HEK293 (cell line): ENCODE results near the gene MTA3.
A peak's percentile ranks its signal among the peaks of the same experiment; 100 is the strongest.

Source experiments
- CTCF ChIA-PET: fragments of 350-600 bp; formaldehyde crosslinking; extraction: SDS; loops from one replicate; lab custom pipeline; 2021; ENCODE audit warnings: antibody characterized with exemption; lab: Yijun Ruan, JAX
- POLR2A ChIA-PET: fragments of 300-600 bp; formaldehyde crosslinking; extraction: SDS; loops from one replicate; lab custom pipeline; 2020; ENCODE audit warnings: antibody characterized with exemption, inconsistent platforms; lab: Yijun Ruan, JAX
- H3K27ac ChIP-seq: fragments of 200-500 bp; sonication (Bioruptor generic); 2 replicates; pipeline ENCODE4 v1.5.1; 2014; ENCODE audit warnings: low read depth, low read length, control low read depth, inconsistent platforms; ENCODE audit errors: extremely low read depth
- H3K36me3 ChIP-seq, 2 experiments: fragments of 200-500 bp in 1 of 2; sonication (Bioruptor generic) in 1 of 2; 1 replicate in 1 of 2; 2 replicates in 1 of 2; pipeline ENCODE4 v1.5.1; 2014 to 2017; ENCODE audit warnings: inconsistent platforms in 2 of 2, low read length in 2 of 2; ENCODE audit not compliant: control insufficient read depth in 2 of 2, insufficient read depth in 1 of 2
- H3K4me1 ChIP-seq: fragments of 200-500 bp; sonication (Bioruptor generic); 2 replicates; pipeline ENCODE4 v1.5.1; 2014; ENCODE audit warnings: mild to moderate bottlenecking, low read length, inconsistent platforms; ENCODE audit not compliant: control insufficient read depth, insufficient read depth
- H3K4me3 ChIP-seq: 2 replicates; pipeline ENCODE4 v1.5.1; 2011; ENCODE audit warnings: low read depth, mild to moderate bottlenecking, control low read depth, low read length, moderate library complexity
- H3K9me3 ChIP-seq: fragments of 200-500 bp; sonication (Bioruptor generic); 2 replicates; pipeline ENCODE4 v1.5.1; 2014; ENCODE audit warnings: low read depth, low read length, inconsistent platforms; ENCODE audit not compliant: control insufficient read depth, insufficient read depth
- EGR2 ChIP-seq: fragments of 450-650 bp; formaldehyde crosslinking; IDR thresholded peaks from 2 replicates; pipeline ENCODE4 v1.5.1; 2016; ENCODE audit warnings: low read depth, missing biosample characterization, missing genetic modification characterization
- KLF17 ChIP-seq: fragments of 450-650 bp; formaldehyde crosslinking; IDR thresholded peaks from 2 replicates; pipeline ENCODE4 v1.5.1; 2016; ENCODE audit warnings: missing biosample characterization, missing genetic modification characterization
- KLF7 ChIP-seq: fragments of 450-650 bp; formaldehyde crosslinking; IDR thresholded peaks from 2 replicates; pipeline ENCODE4 v1.5.1; 2016; ENCODE audit warnings: missing biosample characterization, missing genetic modification characterization, borderline replicate concordance
- MEIS1 ChIP-seq: sonication (generic); formaldehyde crosslinking; IDR thresholded peaks from 2 replicates; pipeline ENCODE4 v1.8.1; 2022; ENCODE audit warnings: missing genetic modification reagents, mild to moderate bottlenecking, borderline replicate concordance
- OVOL3 ChIP-seq: fragments of 450-650 bp; formaldehyde crosslinking; IDR thresholded peaks from 2 replicates; pipeline ENCODE4 v1.5.1; 2016; ENCODE audit warnings: missing biosample characterization, missing genetic modification characterization
- REST ChIP-seq: fragments of 450-650 bp; formaldehyde crosslinking; IDR thresholded peaks from 2 replicates; pipeline ENCODE4 v1.5.1; 2016; ENCODE audit warnings: missing biosample characterization, missing genetic modification characterization
- SP2 ChIP-seq: fragments of 450-650 bp; formaldehyde crosslinking; IDR thresholded peaks from 2 replicates; pipeline ENCODE4 v1.5.1; 2016; ENCODE audit warnings: missing biosample characterization, missing genetic modification characterization
- YY2 ChIP-seq: fragments of 450-650 bp; formaldehyde crosslinking; IDR thresholded peaks from 2 replicates; pipeline ENCODE4 v1.5.1; 2016; ENCODE audit warnings: missing biosample characterization, missing genetic modification characterization
- ZBTB1 ChIP-seq: fragments of 450-650 bp; formaldehyde crosslinking; IDR thresholded peaks from 2 replicates; pipeline ENCODE4 v1.5.1; 2016; ENCODE audit warnings: missing biosample characterization, missing genetic modification characterization
- ZNF133 ChIP-seq: fragments of 450-650 bp; formaldehyde crosslinking; IDR thresholded peaks from 2 replicates; pipeline ENCODE4 v1.5.1; 2016; ENCODE audit warnings: missing biosample characterization, missing genetic modification characterization
- ZNF146 ChIP-seq: fragments of 450-650 bp; formaldehyde crosslinking; IDR thresholded peaks from 2 replicates; pipeline ENCODE4 v1.5.1; 2016; ENCODE audit warnings: missing biosample characterization, missing genetic modification characterization
- ZNF169 ChIP-seq: fragments of 450-650 bp; formaldehyde crosslinking; IDR thresholded peaks from 2 replicates; pipeline ENCODE4 v1.5.1; 2016; ENCODE audit warnings: missing biosample characterization, missing genetic modification characterization
- ZNF211 ChIP-seq: fragments of 450-650 bp; formaldehyde crosslinking; IDR thresholded peaks from 2 replicates; pipeline ENCODE4 v1.5.1; 2016; ENCODE audit warnings: low read depth, missing biosample characterization, missing genetic modification characterization
- ZNF24 ChIP-seq: fragments of 450-650 bp; formaldehyde crosslinking; IDR thresholded peaks from 2 replicates; pipeline ENCODE4 v1.5.1; 2016; ENCODE audit warnings: missing biosample characterization, missing genetic modification characterization
- ZNF280D ChIP-seq: fragments of 450-650 bp; formaldehyde crosslinking; IDR thresholded peaks from 2 replicates; pipeline ENCODE4 v1.5.1; 2016; ENCODE audit warnings: missing biosample characterization, missing genetic modification characterization
- ZNF391 ChIP-seq: fragments of 450-650 bp; formaldehyde crosslinking; IDR thresholded peaks from 2 replicates; pipeline ENCODE4 v1.5.1; 2016; ENCODE audit warnings: low read depth, missing biosample characterization, missing genetic modification characterization, borderline replicate concordance
- ZNF610 ChIP-seq: fragments of 450-650 bp; formaldehyde crosslinking; IDR thresholded peaks from 2 replicates; pipeline ENCODE4 v1.5.1; 2016; ENCODE audit warnings: missing biosample characterization, missing genetic modification characterization, borderline replicate concordance
- ZNF658 ChIP-seq: fragments of 450-650 bp; formaldehyde crosslinking; IDR thresholded peaks from 2 replicates; pipeline ENCODE4; 2016; ENCODE audit warnings: missing biosample characterization, missing genetic modification characterization
- ZNF664 ChIP-seq: fragments of 450-650 bp; formaldehyde crosslinking; IDR thresholded peaks from 2 replicates; pipeline ENCODE4 v1.5.1; 2016; ENCODE audit warnings: missing biosample characterization, missing genetic modification characterization
- ZNF670 ChIP-seq: fragments of 450-650 bp; formaldehyde crosslinking; IDR thresholded peaks from 2 replicates; pipeline ENCODE4 v1.5.1; 2016; ENCODE audit warnings: missing biosample characterization, missing genetic modification characterization, low read depth
- ZNF692 ChIP-seq: fragments of 450-650 bp; formaldehyde crosslinking; IDR thresholded peaks from 2 replicates; pipeline ENCODE4 v1.5.1; 2016; ENCODE audit warnings: missing biosample characterization, missing genetic modification characterization
- ZNF747 ChIP-seq: fragments of 450-650 bp; formaldehyde crosslinking; IDR thresholded peaks from 2 replicates; pipeline ENCODE4 v1.5.1; 2016; ENCODE audit warnings: missing biosample characterization, missing genetic modification characterization
- ZNF785 ChIP-seq: fragments of 450-650 bp; formaldehyde crosslinking; IDR thresholded peaks from 2 replicates; pipeline ENCODE4 v1.5.1; 2016; ENCODE audit warnings: missing biosample characterization, missing genetic modification characterization
- ZSCAN16 ChIP-seq: fragments of 450-650 bp; formaldehyde crosslinking; IDR thresholded peaks from 2 replicates; pipeline ENCODE4 v1.5.1; 2016; ENCODE audit warnings: missing biosample characterization, missing genetic modification characterization

Gene MTA3

GRCh38 chr2:42747422-42747821 is 179.0 kb downstream of the MTA3 start:
- POLR2A ChIA-PET, result no interaction called here
- H3K4me3 ChIP-seq, result no peak overlapping the region
- H3K27ac ChIP-seq, result no peak overlapping the region
- H3K9me3 ChIP-seq, result no peaks in the 10 kb centered on the region
- TF ChIP-seq OVOL3 (tag by site-specific recombination) (no peak), ZNF658 (tag by site-specific recombination) (no peak), ZNF610 (tag by site-specific recombination) (no peak), ZNF664 (tag by site-specific recombination) (no peak), ZNF24 (tag by site-specific recombination) (no peak), ZNF146 (tag by site-specific recombination) (no peak), ZNF211 (tag by site-specific recombination) (no peak), ZNF133 (no peak), ZBTB1 (tag by site-specific recombination) (no peak), ZNF670 (tag by site-specific recombination) (no peak), ZNF280D (tag by site-specific recombination) (no peak)
- H3K36me3 ChIP-seq, result no peaks in the 10 kb centered on the region
- CTCF ChIA-PET, result interaction anchor here (0.6 kb wide), 1 partner anchor 87 kb away, joined by 4 read pairs; no protein-coding TSS in a partner anchor
- H3K4me1 ChIP-seq, result no peaks in the 10 kb centered on the region

- Histone ChIP-seq H3K36me3 (peaks cover 0 to 9% of the 10 kb centered on the region in 2 experiments; a peak in 1 of 3 replicates), H3K27ac (no peak overlapping the region), H3K9me3 (no peaks in the 10 kb centered on the region), H3K4me1 (no peaks in the 10 kb centered on the region), H3K4me3 (no peak overlapping the region)
- TF ChIP-seq REST, result 0 out of 2 replicates have a peak, but pooled peaks have one; percentile 29
- TF ChIP-seq ZSCAN16 (tag by site-specific recombination), result no peak
- no peak for TF ChIP-seq ZNF785 (tag by site-specific recombination)
- no peak for TF ChIP-seq KLF17
- CTCF ChIA-PET, result no interaction called here
- POLR2A ChIA-PET, result no interaction called here
Measured at GRCh38 chr2:42748840-42749239, 180.4 kb downstream of the MTA3 start.

- CTCF ChIA-PET, result no interaction called here
- Histone ChIP-seq H3K9me3 (no peaks in the 10 kb centered on the region), H3K36me3 (peaks cover 0 to 19% of the 10 kb centered on the region in 2 experiments; a peak in 1 of 3 replicates), H3K4me3 (no peak overlapping the region), H3K4me1 (no peaks in the 10 kb centered on the region), H3K27ac (no peak overlapping the region)
- POLR2A ChIA-PET, result no interaction called here
- TF ChIP-seq ZNF391 (tag by site-specific recombination), result no peak
- TF ChIP-seq SP2 (tag by site-specific recombination), result no peak
- TF ChIP-seq MEIS1 (CRISPR knock-in tag), result no peak
- TF ChIP-seq ZNF747 (tag by site-specific recombination), result no peak
- no peak for TF ChIP-seq ZNF692 (tag by site-specific recombination)
- no peak for TF ChIP-seq EGR2 (tag by site-specific recombination)
- no peak for TF ChIP-seq ZNF169 (tag by site-specific recombination)
- no peak for TF ChIP-seq KLF7 (tag by site-specific recombination)
- no peak for TF ChIP-seq YY2 (tag by site-specific recombination)
Measured at GRCh38 chr2:42752314-42752713, 183.9 kb downstream of the MTA3 start.
